ENCODE data around the gene SMS. TPM values are rescaled to one million over a fixed set of nuclear protein-coding genes. Genes with fewer than 3 reads are reported as not detected.

SMS gene
- total RNA-seq, 1 experiment from 2014 or later = 164 TPM

- H2AFZ ChIP-seq (ENCODE audit: low read length) = no peak overlapping the region
- H4K20me1 ChIP-seq (ENCODE audit: low read length) = no peaks in the 10 kb centered on the region
- H3K27me3 ChIP-seq (ENCODE audit: low read length) = no peaks in the 10 kb centered on the region
- no peak for ATAC-seq
- H3F3A ChIP-seq (ENCODE audit: low read length, unreplicated experiment) = no peaks in the 10 kb centered on the region
- no peak overlapping the region for H3K27ac ChIP-seq (ENCODE audit: low read length)
- H3K79me2 ChIP-seq (ENCODE audit: low read length) = no peaks in the 10 kb centered on the region
- no peak overlapping the region for H3K4me2 ChIP-seq (ENCODE audit: low read length)
- no peak overlapping the region for H3K4me3 ChIP-seq (ENCODE audit: low read length)
- no peaks in the 10 kb centered on the region for H3K9me3 ChIP-seq (ENCODE audit: low read length)
- H3K9ac ChIP-seq (ENCODE audit: low read length) = no peak overlapping the region
- H3K4me1 ChIP-seq (ENCODE audit: insufficient read depth, low read length) = no peaks in the 10 kb centered on the region
- no peaks in the 10 kb centered on the region for H3K36me3 ChIP-seq (ENCODE audit: low read depth, low read length)
- TF ChIP-seq EZH2 (IDR thresholded peaks at IDR 0.05; ENCODE audit: low read length, unreplicated experiment) (no peak), CTCF (conservative IDR thresholded peaks at IDR 0.05; ENCODE audit: low read depth, low read length) (no peak), EZH2phosphoT487 (IDR thresholded peaks at IDR 0.05; ENCODE audit: borderline replicate concordance, low read length) (no peak)
- no TSS peak for BruUV-seq (replicated peaks)
- POLR2A ChIA-PET (ENCODE audit: unreplicated experiment) = no interaction called here
- DNase-seq = no peak
- H3K9me2 ChIP-seq (replicated peaks; ENCODE audit: low read length) = no peaks in the 10 kb centered on the region
- CTCF ChIA-PET = no interaction called here
- intact Hi-C loops (cut with micrococcal nuclease) = no loop called here
Measured at GRCh38 chrX:22032506-22032905, 92.0 kb downstream of the SMS start.

GRCh38 chrX:22033818-22034217, 93.3 kb downstream of the SMS start:
- POLR2A ChIA-PET (ENCODE audit: unreplicated experiment) = no interaction called here

DNA sequence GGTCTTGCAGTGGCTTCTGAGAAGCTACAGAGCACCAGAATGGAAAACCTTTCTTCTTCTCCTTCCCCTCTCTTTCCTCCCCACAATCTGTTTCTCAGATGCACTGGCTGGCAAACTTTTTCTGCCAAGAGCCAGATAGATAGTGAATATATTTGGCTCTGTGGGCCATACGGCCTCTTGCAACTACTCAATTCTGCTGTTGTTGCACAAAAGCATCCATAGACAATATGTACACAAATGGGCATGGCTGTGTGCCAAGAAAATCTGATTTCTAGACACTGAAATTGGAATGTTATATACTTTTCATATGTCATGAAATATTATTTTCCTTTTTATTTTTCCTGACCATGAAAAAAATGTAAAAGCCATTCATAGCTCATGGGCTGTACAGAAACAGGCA, 94.7 kb downstream of the SMS start:
- Histone ChIP-seq H3K9me3 (ENCODE audit: low read length) (no peaks in the 10 kb centered on the region), H3F3A (ENCODE audit: low read length, unreplicated experiment) (no peaks in the 10 kb centered on the region), H3K36me3 (ENCODE audit: low read depth, low read length) (no peaks in the 10 kb centered on the region), H3K9me2 (replicated peaks; ENCODE audit: low read length) (no peaks in the 10 kb centered on the region), H4K20me1 (ENCODE audit: low read length) (no peaks in the 10 kb centered on the region), H3K79me2 (ENCODE audit: low read length) (no peaks in the 10 kb centered on the region), H3K4me3 (ENCODE audit: low read length) (no peak overlapping the region), H3K4me1 (ENCODE audit: insufficient read depth, low read length) (no peaks in the 10 kb centered on the region), H3K27ac (ENCODE audit: low read length) (no peak overlapping the region), H3K4me2 (ENCODE audit: low read length) (no peak overlapping the region), H3K9ac (ENCODE audit: low read length) (no peak overlapping the region), H3K27me3 (ENCODE audit: low read length) (no peaks in the 10 kb centered on the region), H2AFZ (ENCODE audit: low read length) (no peak overlapping the region)
- TF ChIP-seq EZH2 (IDR thresholded peaks at IDR 0.05; ENCODE audit: low read length, unreplicated experiment) = no peak
- TF ChIP-seq EZH2phosphoT487 (IDR thresholded peaks at IDR 0.05; ENCODE audit: borderline replicate concordance, low read length) = no peak
- TF ChIP-seq CTCF (conservative IDR thresholded peaks at IDR 0.05; ENCODE audit: low read depth, low read length) = no peak
- ChIA-PET CTCF (no interaction called here), POLR2A (ENCODE audit: unreplicated experiment) (no interaction called here)
- intact Hi-C loops (cut with micrococcal nuclease) = no loop called here
- BruUV-seq (replicated peaks) = no TSS peak
- DNase-seq (no peak), ATAC-seq (no peak)

More at GRCh38 chrX:22033818-22034217, 93.3 kb downstream of the SMS start:
- no peaks in the 10 kb centered on the region for H3K4me1 ChIP-seq (ENCODE audit: insufficient read depth, low read length)
- ATAC-seq (no peak), DNase-seq (no peak)
- TF ChIP-seq EZH2 (IDR thresholded peaks at IDR 0.05; ENCODE audit: low read length, unreplicated experiment) (no peak), EZH2phosphoT487 (IDR thresholded peaks at IDR 0.05; ENCODE audit: borderline replicate concordance, low read length) (no peak), CTCF (conservative IDR thresholded peaks at IDR 0.05; ENCODE audit: low read depth, low read length) (no peak)
- no peaks in the 10 kb centered on the region for H3K9me3 ChIP-seq (ENCODE audit: low read length)
- H4K20me1 ChIP-seq (ENCODE audit: low read length) = no peaks in the 10 kb centered on the region
- intact Hi-C loops (cut with micrococcal nuclease) = no loop called here
- H3K27ac ChIP-seq (ENCODE audit: low read length) = no peak overlapping the region
- CTCF ChIA-PET = no interaction called here
- H3K9me2 ChIP-seq (replicated peaks; ENCODE audit: low read length) = no peaks in the 10 kb centered on the region
- no peaks in the 10 kb centered on the region for H3K79me2 ChIP-seq (ENCODE audit: low read length)
- H3F3A ChIP-seq (ENCODE audit: low read length, unreplicated experiment) = no peaks in the 10 kb centered on the region
- no peak overlapping the region for H2AFZ ChIP-seq (ENCODE audit: low read length)
- no peak overlapping the region for H3K4me2 ChIP-seq (ENCODE audit: low read length)
- BruUV-seq (replicated peaks) = no TSS peak
- no peak overlapping the region for H3K4me3 ChIP-seq (ENCODE audit: low read length)
- H3K36me3 ChIP-seq (ENCODE audit: low read depth, low read length) = no peaks in the 10 kb centered on the region
- H3K9ac ChIP-seq (ENCODE audit: low read length) = no peak overlapping the region
- no peaks in the 10 kb centered on the region for H3K27me3 ChIP-seq (ENCODE audit: low read length)

Measured in PC-3 (cell line).